HepG2 (cell line): ENCODE measurements around the gene GNRH2.

Experiments
- ARNT ChIP-seq: fragments of 450-650 bp; IDR thresholded peaks from 2 replicates; pipeline ENCODE4 v1.6.1; 2017
- CHD2 ChIP-seq: IDR thresholded peaks from 2 replicates; pipeline ENCODE4 v1.6.1; 2011; ENCODE audit warnings: low read depth, low read length, improper control_type of control experiment
- CTCF ChIP-seq: sonication (generic); formaldehyde crosslinking; IDR thresholded peaks from 2 replicates; pipeline ENCODE4 v1.5.0; 2020; ENCODE audit warnings: mild to moderate bottlenecking, missing genetic modification reagents, moderate library complexity
- ELF4 ChIP-seq: sonication (generic); formaldehyde crosslinking; IDR thresholded peaks from 2 replicates; pipeline ENCODE4 v1.5.0; 2020; ENCODE audit warnings: missing genetic modification reagents, mild to moderate bottlenecking, moderate library complexity, borderline replicate concordance
- FUBP1 ChIP-seq: sonication (generic); formaldehyde crosslinking; IDR thresholded peaks from 2 replicates; pipeline ENCODE4 v1.5.1; 2020; ENCODE audit warnings: missing genetic modification reagents, mild to moderate bottlenecking, borderline replicate concordance
- GABPB1 ChIP-seq: IDR thresholded peaks from 2 replicates; pipeline ENCODE4 v1.6.1; 2016; ENCODE audit warnings: mild to moderate bottlenecking, missing genetic modification reagents, moderate library complexity, missing compliant biosample characterization
- HBP1 ChIP-seq: IDR thresholded peaks from 2 replicates; pipeline ENCODE4 v1.6.1; 2016; ENCODE audit warnings: low read depth, control low read depth
- NR1H2 ChIP-seq: sonication (generic); formaldehyde crosslinking; IDR thresholded peaks from 2 replicates; pipeline ENCODE4 v1.8.1; 2022; ENCODE audit warnings: low read depth, missing genetic modification reagents, borderline replicate concordance
- ZNF12 ChIP-seq: sonication (generic); formaldehyde crosslinking; IDR thresholded peaks from 2 replicates; pipeline ENCODE4 v1.5.0; 2020; ENCODE audit warnings: missing genetic modification reagents
- TF ChIP-seq, protein P1 (sequence below): sonication (generic); formaldehyde crosslinking; IDR thresholded peaks from 2 replicates; pipeline ENCODE4 v1.4.0; 2020; ENCODE audit warnings: missing genetic modification reagents, borderline replicate concordance

GRCh38 chr20:3042625-3043024, 797 bp upstream of the GNRH2 start:
- TF ChIP-seq ELF4 (no peak), FUBP1 (CRISPR knock-in tag) (no peak), GABPB1 (CRISPR knock-in tag) (no peak), HBP1 (no peak), ZNF12 (no peak), CTCF (CRISPR knock-in tag) (no peak), ARNT (no peak), NR1H2 (CRISPR knock-in tag) (no peak), CHD2 (no peak)
- TF ChIP-seq, protein P1, sequence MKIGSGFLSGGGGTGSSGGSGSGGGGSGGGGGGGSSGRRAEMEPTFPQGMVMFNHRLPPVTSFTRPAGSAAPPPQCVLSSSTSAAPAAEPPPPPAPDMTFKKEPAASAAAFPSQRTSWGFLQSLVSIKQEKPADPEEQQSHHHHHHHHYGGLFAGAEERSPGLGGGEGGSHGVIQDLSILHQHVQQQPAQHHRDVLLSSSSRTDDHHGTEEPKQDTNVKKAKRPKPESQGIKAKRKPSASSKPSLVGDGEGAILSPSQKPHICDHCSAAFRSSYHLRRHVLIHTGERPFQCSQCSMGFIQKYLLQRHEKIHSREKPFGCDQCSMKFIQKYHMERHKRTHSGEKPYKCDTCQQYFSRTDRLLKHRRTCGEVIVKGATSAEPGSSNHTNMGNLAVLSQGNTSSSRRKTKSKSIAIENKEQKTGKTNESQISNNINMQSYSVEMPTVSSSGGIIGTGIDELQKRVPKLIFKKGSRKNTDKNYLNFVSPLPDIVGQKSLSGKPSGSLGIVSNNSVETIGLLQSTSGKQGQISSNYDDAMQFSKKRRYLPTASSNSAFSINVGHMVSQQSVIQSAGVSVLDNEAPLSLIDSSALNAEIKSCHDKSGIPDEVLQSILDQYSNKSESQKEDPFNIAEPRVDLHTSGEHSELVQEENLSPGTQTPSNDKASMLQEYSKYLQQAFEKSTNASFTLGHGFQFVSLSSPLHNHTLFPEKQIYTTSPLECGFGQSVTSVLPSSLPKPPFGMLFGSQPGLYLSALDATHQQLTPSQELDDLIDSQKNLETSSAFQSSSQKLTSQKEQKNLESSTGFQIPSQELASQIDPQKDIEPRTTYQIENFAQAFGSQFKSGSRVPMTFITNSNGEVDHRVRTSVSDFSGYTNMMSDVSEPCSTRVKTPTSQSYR (CRISPR knock-in tag), result no peak
